Measurements from ENCODE around the gene AFAP1.
"Not testable (repeated sequence)": the region's sequence is repeated elsewhere in the genome, so short reads cannot be mapped to it uniquely, and the experiment has no call there.

Gene AFAP1

DNA sequence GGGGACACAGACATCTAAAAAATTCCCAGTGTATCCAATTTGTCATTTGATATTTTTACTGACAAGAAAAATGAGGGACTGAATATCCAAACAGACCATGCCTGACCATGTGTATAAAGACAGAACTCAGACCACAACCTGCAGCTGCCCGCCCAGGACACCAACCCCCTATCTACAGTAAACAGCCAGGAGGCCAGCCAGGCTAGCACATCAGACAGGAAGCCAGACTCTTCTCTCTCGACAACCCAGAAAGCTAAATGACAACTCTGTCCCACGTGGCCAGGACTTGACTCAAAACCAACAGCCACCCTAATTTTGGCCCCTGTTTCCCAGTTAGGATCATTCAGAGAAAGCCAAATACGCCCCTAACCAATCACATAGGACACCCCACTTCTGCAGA, 15.1 kb downstream of the AFAP1 start:
- no peak overlapping the region for H3K27ac ChIP-seq
- no peaks in the 10 kb centered on the region for H3K36me3 ChIP-seq
- TF ChIP-seq, protein P1, sequence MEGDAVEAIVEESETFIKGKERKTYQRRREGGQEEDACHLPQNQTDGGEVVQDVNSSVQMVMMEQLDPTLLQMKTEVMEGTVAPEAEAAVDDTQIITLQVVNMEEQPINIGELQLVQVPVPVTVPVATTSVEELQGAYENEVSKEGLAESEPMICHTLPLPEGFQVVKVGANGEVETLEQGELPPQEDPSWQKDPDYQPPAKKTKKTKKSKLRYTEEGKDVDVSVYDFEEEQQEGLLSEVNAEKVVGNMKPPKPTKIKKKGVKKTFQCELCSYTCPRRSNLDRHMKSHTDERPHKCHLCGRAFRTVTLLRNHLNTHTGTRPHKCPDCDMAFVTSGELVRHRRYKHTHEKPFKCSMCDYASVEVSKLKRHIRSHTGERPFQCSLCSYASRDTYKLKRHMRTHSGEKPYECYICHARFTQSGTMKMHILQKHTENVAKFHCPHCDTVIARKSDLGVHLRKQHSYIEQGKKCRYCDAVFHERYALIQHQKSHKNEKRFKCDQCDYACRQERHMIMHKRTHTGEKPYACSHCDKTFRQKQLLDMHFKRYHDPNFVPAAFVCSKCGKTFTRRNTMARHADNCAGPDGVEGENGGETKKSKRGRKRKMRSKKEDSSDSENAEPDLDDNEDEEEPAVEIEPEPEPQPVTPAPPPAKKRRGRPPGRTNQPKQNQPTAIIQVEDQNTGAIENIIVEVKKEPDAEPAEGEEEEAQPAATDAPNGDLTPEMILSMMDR (IDR thresholded peaks at IDR 0.05): no peak

DNA sequence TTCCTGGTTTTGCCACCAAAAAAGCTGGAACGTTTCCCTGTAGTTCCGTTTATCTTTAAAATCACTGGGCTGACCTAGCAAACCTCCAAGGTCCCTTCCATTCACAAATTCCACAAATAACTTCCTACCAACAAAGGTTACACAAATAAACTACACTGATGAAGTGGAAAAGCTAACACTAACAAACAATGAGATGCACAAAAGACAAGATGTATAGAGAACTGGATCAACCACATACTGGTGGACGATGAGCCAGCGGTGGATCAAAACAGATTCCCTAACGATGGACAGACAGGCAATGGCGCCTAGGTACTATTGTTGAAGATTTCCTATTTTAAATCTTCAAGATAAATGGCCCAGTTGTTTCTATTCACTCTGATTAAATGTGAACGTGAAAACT, 15.5 kb downstream of the AFAP1 start:
- Histone ChIP-seq H3K4me1 (ENCODE audit: control insufficient read depth in 1 of 2, insufficient read depth in 1 of 2, low read depth in 1 of 2, low read length in 1 of 2) (peaks cover 0 to 2% of the 10 kb centered on the region in 2 experiments), H3K9me3 (no peaks in the 10 kb centered on the region), H3K36me3 (no peaks in the 10 kb centered on the region), H3K4me3 (ENCODE audit: low read depth in 1 of 2, low read length in 1 of 2) (no peak overlapping the region), H3K27me3 (no peaks in the 10 kb centered on the region), H3K27ac (no peak overlapping the region)
- TF ChIP-seq, protein P1 (IDR thresholded peaks at IDR 0.05): no peak

More for the DNA sequence above, 15.1 kb downstream of the AFAP1 start:
- peaks cover 0 to 6% of the 10 kb centered on the region in 2 experiments for H3K4me1 ChIP-seq (ENCODE audit: control insufficient read depth in 1 of 2, insufficient read depth in 1 of 2, low read depth in 1 of 2, low read length in 1 of 2)
- H3K4me3 ChIP-seq (ENCODE audit: low read depth in 1 of 2, low read length in 1 of 2): no peak overlapping the region
- H3K9me3 ChIP-seq: no peaks in the 10 kb centered on the region
- H3K27me3 ChIP-seq: no peaks in the 10 kb centered on the region

DNA sequence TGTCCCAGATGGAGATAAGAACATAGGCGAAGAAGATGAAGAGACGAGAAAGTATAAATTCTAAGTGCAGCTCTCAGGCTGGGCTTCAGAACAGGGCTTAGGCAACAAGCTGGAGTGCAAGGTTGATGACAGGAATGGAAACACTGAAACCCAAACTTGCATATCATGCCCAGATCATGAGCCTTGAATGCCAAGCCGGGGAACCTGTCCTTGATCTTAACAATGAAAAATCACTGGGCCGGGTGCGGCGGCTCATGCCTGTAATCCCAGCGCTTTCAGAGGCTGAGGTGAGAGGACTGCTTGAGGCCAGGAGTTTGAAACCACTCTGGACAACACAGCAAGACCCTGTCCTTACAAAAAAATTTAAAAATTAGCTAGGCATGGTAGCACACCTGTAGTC, 17.2 kb downstream of the AFAP1 start:
- Histone ChIP-seq H3K36me3 (no peaks in the 10 kb centered on the region), H3K9me3 (no peaks in the 10 kb centered on the region), H3K27ac (no peak overlapping the region), H3K27me3 (no peaks in the 10 kb centered on the region), H3K4me1 (ENCODE audit: control insufficient read depth in 1 of 2, insufficient read depth in 1 of 2, low read depth in 1 of 2, low read length in 1 of 2) (no peaks in the 10 kb centered on the region), H3K4me3 (ENCODE audit: low read depth in 1 of 2, low read length in 1 of 2) (no peak overlapping the region)
- TF ChIP-seq, protein P1 (IDR thresholded peaks at IDR 0.05): no peak

DNA sequence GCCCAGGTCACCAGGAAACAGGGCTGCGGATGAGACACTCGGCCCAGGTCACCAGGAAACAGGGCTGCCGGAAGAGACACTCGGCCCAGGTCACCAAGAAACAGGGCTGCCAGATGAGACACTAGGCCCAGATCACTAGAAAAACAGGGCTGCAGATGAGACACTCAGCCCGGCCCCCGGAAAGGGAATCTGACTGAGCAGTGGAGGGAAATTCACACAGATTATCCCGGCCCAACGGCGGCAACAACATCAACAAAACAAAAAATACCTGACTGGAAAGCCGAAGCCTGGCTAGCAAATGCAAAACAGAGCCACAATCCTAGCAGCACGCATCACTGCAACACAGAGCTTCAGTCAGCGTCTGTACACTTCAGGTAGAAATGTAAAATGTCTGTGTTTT, 20.7 kb downstream of the AFAP1 start:
- TF ChIP-seq, protein P1 (IDR thresholded peaks at IDR 0.05): no peak
- Histone ChIP-seq H3K4me1 (ENCODE audit: control insufficient read depth in 1 of 2, insufficient read depth in 1 of 2, low read depth in 1 of 2, low read length in 1 of 2) (no peaks in the 10 kb centered on the region), H3K27ac (no peak overlapping the region), H3K36me3 (no peaks in the 10 kb centered on the region), H3K4me3 (ENCODE audit: low read depth in 1 of 2, low read length in 1 of 2) (no peak overlapping the region), H3K27me3 (no peaks in the 10 kb centered on the region), H3K9me3 (no peaks in the 10 kb centered on the region)

DNA sequence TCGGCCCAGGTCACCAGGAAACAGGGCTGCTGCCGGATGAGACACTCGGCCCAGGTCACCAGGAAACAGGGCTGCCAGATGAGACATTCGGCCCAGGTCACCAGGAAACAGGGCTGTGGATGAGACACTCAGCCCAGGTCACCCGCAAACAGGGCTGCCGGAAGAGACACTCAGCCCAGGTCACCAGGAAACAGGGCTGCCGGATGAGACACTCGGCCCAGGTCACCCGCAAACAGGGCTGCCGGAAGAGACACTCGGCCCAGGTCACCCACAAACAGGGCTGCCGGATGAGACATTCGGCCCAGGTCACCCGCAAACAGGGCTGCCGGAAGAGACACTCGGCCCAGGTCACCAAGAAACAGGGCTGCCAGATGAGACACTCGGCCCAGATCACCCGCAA, 21.5 kb downstream of the AFAP1 start:
- H3K9me3 ChIP-seq; H3K36me3 ChIP-seq; H3K4me3 ChIP-seq (ENCODE audit: low read depth in 1 of 2, low read length in 1 of 2); H3K27me3 ChIP-seq; H3K27ac ChIP-seq; H3K4me1 ChIP-seq (ENCODE audit: control insufficient read depth in 1 of 2, insufficient read depth in 1 of 2, low read depth in 1 of 2, low read length in 1 of 2): not testable (repeated sequence)

DNA sequence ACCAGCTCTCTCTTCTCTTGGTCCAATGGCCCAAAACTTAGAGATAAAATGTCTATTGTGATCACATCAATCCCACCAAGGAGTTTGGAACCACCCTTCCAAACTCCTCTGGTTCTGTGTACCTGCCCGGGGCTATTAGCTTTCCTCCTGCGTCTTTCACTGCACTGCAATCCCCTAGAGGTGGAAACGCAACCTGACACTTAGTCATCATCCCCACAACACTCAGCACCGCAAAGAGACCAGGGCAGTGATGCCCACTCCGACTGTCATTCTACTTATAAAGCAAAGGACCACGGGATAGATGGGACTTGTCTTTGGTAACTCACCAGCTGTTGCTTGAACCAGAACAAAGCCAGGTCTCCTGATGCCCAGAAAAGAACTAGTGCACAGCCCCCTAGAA, 22.0 kb downstream of the AFAP1 start:
- TF ChIP-seq, protein P1 (IDR thresholded peaks at IDR 0.05): no peak

More for the DNA sequence above, 22.0 kb downstream of the AFAP1 start:
- Histone ChIP-seq H3K9me3 (no peaks in the 10 kb centered on the region), H3K27ac (no peak overlapping the region), H3K36me3 (no peaks in the 10 kb centered on the region), H3K27me3 (no peaks in the 10 kb centered on the region), H3K4me3 (ENCODE audit: low read depth in 1 of 2, low read length in 1 of 2) (no peak overlapping the region), H3K4me1 (ENCODE audit: control insufficient read depth in 1 of 2, insufficient read depth in 1 of 2, low read depth in 1 of 2, low read length in 1 of 2) (no peaks in the 10 kb centered on the region)
